Activated CD4-positive, alpha-beta T cell treated with anti-CD3 and anti-CD28 coated beads for 1 hour (primary cell): ENCODE measurements around the gene OR51T1.
"Not testable (repeated sequence)": the region's sequence is repeated elsewhere in the genome, so short reads cannot be mapped to it uniquely, and the experiment has no call there.

ENCODE experiments used
- DNase-seq: peaks from one replicate; pipeline ENCODE4 v3.0.0-alpha.2; 2020

Gene OR51T1, protein sequence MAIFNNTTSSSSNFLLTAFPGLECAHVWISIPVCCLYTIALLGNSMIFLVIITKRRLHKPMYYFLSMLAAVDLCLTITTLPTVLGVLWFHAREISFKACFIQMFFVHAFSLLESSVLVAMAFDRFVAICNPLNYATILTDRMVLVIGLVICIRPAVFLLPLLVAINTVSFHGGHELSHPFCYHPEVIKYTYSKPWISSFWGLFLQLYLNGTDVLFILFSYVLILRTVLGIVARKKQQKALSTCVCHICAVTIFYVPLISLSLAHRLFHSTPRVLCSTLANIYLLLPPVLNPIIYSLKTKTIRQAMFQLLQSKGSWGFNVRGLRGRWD

DNA sequence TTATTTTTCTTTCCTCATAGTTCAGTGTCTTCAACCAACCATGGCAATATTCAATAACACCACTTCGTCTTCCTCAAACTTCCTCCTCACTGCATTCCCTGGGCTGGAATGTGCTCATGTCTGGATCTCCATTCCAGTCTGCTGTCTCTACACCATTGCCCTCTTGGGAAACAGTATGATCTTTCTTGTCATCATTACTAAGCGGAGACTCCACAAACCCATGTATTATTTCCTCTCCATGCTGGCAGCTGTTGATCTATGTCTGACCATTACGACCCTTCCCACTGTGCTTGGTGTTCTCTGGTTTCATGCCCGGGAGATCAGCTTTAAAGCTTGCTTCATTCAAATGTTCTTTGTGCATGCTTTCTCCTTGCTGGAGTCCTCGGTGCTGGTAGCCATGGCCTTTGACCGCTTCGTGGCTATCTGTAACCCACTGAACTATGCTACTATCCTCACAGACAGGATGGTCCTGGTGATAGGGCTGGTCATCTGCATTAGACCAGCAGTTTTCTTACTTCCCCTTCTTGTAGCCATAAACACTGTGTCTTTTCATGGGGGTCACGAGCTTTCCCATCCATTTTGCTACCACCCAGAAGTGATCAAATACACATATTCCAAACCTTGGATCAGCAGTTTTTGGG, at the start of gene OR51T1:
Gene OR51T1, plus strand, starts transcription at position 41 of the 641 bp plus-strand sequence. Its CDS starts 0 bp downstream, at position 41.
- DNase-seq, result no peak

DNA sequence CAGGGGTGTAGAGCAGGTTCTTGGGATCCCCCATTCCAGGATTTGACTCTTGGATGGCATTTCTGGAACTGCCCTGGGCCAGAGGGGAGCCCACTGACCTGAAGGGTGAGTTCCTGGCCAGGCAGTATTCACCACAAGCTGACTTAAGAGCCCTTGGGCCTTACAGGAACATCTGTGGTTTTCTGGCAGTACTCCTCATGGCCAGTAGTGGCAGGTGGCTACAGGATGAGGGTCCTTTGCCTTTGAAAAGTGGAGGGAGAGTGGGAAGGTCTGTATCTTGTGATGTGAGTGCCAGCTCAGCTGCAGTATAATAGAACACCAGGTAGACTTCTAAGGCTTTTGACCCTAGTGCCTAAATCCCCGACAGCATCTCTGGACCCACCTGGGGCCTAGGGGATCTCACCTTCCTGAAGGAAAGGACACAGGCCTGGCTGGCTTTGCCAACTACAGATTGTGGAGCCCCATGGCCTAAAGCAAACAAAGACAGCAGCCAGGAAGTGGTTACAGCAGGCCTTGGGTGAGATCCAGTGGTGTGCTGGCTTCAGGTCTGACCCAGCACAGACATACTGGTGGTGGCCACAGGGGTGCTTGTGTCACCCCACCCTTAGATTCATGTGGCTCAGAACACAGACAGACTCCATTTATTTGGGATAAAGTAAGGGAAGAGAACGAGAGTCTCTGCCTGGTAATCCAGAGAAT, 41.7 kb upstream of the OR51T1 start:
- DNase-seq, result no peak

DNA sequence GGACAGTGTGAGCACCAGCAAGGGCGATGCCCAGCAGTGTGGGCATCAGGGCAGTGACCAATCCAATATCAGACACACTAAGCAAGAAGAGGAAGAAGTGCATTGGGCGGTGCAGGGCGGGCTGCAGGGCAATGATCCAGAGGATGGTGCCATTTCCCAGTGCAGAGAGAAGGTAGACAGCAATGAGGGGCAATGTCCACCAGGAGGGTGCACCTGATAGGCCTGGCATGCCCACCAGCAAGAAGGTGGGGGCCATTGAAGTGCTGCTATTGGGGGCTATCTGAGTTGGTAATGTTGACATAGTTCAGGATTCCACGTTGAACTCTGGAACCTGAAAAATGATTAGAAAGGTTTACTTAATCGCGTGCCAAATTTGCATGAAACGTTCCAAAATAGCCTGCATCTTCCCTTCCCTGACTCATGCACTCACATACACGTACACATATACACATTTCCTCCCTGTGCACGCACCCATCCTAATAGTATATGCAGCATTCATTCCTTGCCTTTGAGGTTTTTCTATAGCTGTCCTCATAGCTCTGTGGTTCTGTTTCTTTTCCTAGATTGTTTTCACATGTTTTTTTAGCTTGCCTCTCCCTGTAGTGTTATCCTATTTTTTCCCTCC, 32.7 kb upstream of the OR51T1 start, which contains the start of gene OR51S1:
Gene OR51S1, minus strand, starts transcription at position 301 of the 625 bp plus-strand sequence. Its CDS starts 0 bp downstream, at position 301.
- no peak for DNase-seq

DNA sequence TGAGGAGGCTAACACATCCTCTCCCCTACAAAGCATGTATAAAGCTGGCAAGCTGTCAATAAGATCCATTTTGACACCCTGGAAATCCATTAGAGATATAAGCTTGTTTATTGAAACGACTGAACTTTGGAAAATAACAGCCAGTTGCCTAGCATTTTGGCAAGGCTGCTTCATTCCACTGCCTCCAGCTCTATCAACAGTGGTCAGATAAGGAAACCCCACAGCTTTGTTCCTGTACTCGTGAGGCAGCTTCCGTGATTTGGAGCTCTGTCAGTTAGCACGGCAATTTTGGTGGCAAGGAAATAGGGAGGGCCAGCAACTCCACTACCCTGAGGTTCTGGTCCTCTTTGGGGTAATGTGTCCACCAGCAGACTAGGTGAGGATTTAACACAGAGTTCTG, 30.7 kb upstream of the OR51T1 start:
- DNase-seq, result no peak

DNA sequence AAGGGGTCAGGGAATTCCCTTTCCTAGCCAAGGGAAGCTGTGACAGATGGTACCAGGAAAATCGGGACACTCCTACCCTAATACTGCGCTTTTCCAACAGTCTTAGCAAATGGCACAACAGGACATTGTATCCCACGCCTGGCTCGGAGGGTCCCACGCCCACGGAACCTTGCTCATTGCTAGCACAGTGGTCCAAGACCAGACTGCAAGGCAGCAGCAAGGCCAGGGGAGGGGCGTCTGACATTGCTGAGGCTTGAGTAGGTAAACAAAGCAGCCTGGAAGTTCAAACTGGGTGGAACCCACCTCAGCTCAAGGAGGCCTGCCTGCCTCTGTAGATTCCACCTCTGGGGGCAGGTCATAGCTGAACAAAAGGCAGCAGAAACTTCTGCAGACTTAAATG, 27.4 kb upstream of the OR51T1 start:
- not testable (repeated sequence) for DNase-seq

DNA sequence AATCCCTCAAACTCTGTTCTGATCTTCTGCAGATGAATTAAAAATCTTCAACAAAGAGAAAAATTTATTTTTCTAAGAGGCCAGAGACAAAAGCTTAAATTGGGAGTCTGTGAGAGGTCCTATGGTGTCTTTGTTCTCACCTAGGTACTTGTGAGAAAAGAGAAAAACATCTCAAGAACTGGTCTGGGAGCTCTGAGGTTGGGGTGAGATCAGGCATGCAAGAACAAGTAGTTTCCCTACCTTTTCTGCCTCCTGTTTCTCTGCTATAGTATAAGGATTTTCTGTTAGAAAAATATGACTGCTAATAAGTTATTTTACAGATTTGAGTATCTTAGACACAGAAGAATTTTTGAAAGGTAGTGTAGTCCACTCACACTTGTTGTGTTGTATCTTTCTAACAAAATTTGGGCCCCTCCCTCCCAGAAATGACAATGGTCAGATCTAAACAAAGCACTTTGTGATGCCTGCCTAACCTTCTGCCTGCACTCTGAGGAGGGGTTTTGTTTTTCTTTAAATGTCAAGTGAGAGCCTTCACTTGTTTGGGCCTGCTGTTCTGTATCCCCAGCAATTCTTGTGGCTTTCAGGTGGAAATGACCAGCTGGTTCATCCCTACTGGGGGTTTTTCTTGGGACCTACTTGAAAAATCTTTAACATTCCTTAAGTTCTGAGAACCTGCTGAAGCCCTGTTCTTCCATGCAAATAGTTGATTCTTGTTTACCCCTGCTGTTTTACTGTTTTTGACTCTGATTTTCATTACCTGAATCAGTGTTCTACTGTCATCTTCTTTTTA, 19.1 kb upstream of the OR51T1 start:
- DNase-seq, result no peak

DNA sequence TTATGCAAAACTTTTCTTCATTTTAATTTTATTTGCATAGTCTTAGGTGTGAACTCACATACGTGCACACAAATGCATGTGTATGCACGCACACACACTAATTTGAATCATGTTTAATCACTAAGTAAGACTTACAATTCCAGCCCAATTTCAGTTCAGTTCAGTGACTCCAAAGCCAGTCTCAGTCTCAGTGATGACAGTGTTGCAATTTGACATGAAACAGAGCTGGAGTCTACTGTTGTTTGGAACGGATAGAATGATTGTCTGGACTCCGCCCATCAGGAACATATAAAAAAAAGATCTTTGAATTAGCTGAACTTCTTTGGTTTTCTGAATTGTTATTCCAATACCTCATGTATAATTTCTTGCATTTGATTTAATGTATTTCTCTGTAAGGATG, 17.8 kb upstream of the OR51T1 start:
- no peak for DNase-seq

DNA sequence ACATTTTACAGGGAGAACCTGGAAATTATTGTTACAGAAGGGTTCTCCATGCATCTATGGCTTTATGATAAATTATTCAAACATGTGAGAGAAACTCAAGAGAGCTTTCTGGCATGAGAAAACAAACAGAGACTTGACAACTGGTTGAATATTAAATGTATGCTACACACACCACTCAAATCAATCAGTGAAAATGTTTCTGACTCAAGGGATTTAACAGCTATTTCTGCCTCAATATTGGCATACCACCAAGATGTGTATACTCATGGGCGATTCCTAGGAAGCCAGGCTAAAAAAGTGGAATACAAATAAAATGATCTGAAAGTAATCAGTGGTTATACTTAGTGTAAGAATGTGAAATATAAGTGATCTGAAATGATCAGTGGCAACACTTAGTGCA, 15.8 kb upstream of the OR51T1 start:
- no peak for DNase-seq

DNA sequence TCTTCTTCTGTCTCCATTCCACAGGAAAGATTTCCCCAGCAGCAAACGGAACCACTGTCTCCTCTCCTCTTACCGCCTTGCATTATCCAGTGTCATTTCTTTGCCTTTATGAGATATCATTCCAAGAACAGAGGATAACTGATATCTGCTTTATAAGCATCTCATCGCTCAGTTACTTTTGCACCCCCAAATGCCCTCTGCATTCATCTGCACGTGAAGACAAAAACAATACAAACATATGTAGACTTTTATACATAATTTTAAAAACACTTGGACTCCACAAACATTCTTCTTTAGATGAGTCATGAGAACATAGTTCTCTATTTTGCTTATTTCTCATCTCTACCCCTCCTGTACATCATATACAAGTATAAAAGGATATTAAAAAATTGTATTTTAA, 512 bp upstream of the OR51T1 start:
- DNase-seq, result no peak

DNA sequence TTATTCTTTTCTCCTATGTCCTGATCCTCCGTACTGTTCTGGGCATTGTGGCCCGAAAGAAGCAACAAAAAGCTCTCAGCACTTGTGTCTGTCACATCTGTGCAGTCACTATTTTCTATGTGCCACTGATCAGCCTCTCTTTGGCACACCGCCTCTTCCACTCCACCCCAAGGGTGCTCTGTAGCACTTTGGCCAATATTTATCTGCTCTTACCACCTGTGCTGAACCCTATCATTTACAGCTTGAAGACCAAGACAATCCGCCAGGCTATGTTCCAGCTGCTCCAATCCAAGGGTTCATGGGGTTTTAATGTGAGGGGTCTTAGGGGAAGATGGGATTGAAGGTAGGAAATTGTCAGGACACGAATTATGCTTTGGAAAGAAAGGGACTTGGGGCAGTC, 843 bp downstream of the OR51T1 start:
- DNase-seq, result no peak

DNA sequence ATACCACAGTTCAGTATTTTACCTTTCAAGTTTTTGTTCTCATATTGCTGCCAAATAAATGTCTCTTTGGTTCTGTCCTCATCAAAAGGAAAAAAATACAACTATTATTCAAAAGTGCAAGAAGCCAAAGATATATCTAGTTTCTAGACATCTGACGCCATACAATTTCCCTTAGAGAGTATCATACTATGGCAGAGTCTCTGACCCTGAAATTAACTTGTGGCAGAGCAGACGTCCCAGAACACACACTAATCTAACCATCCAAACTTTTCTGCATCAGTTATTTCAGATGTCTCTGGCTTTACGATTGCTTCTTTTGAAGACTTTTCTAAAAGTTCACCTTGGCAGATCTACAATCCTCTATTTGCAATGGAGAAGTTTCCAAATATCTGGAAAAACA, 2.7 kb downstream of the OR51T1 start:
- no peak for DNase-seq

DNA sequence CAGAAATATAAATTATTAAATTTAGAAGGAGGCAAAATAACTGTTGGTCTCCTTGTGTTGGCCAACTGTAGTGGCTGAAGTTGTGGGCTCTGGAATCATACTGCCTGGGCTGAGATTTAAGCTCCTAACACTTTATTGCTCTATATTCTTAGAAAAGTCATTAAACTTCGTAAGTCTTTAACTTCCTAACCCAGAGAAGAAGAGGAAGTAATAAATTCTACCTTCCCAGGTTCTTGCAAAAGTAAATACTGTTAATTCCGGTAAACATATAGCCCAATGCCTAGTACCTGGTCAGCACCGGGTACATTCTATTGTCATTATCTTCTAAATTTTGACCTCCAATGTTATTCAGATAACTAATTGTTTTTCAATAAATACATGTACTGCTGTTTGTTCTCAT, 4.5 kb downstream of the OR51T1 start:
- no peak for DNase-seq

DNA sequence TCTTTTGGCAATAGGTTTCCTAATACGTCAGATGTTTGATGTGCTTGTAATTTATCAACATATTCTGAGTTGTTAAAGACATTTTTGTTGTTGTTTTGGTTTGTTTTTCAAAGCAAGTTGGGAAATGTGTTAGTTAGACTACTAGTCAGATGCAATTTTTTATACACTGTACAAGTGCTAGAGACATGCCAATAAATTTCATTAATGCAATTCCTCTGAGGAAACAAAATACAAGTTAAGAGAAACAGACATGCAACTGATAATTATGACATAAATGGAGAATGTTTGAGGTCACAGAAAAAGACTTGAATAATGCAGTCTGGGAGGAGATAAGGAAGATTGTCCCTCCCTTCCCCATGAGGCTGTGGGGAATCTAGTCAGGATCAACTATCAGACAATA, 5.9 kb downstream of the OR51T1 start:
- DNase-seq, result no peak

DNA sequence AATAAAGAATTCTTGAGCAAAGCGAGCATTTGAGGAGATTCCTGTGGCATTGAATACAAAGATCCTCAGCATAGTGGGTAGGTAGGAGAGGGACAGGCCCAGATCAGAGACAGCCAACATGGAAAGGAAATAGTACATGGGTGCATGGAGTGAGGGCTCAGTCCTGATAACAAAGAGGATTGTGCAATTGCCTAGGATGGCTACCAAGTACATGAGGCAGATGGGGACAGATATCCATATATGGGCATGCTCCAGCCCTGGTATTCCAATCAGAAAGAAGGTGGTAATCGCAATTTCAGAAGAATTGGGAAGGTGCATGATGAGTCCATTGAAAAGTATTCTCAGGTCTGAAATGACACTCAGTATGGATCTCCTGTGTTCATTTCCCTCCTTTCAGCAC, 8.6 kb downstream of the OR51T1 start:
- no peak for DNase-seq

DNA sequence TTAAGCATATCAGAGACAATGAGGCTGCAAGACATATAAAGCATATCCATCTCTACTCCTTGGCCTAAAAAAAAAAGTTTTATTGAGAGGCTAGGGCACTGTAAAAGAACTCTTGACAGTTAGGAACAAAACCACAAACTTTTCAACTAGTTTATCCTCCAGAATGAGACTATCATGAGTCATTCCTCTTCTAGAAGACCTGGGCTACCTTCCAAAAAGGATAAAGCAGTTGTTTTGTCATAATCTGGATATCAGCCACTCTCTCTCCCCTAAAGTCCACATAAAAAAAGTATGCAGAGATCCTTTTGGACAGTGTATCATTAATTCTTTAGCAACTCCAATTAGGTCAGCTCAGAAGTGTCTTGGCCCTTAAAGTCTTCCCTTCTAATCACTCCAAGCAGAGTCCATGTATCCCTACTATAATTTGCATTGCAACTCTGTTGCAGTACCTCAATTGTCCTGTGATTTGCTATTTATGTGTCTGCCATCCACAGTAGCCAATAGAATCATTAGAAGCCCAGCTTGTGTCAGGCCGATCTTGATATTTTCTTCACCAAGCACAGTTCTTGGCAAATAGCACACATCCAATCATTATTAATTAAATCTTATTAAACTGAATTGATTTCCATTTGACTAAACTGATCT, 10.4 kb downstream of the OR51T1 start:
- no peak for DNase-seq

DNA sequence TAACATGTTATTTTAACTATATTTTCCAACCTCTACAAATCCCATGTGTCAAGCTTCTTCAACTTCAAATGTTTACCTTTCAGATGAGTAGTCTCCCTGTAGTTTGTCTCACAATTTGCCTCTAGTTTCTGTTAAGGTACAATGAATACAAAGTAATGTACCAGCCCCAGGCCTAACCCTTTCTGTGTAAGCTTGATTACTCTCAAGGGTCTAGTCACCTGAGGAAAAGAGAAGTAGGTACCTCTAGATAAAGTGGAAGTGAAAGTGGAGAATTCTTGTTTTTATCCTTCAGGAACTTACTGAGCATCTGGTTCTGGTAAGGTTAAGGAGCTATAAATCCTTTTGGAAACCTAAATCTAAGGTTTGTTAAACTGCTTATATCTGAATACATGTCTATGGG, 21.8 kb downstream of the OR51T1 start, which contains the start of gene OR51A7:
Gene OR51A7, plus strand, starts transcription at position 300 of the 400 bp plus-strand sequence. CDS start 3,587 bp downstream, outside the sequence.
- no peak for DNase-seq

DNA sequence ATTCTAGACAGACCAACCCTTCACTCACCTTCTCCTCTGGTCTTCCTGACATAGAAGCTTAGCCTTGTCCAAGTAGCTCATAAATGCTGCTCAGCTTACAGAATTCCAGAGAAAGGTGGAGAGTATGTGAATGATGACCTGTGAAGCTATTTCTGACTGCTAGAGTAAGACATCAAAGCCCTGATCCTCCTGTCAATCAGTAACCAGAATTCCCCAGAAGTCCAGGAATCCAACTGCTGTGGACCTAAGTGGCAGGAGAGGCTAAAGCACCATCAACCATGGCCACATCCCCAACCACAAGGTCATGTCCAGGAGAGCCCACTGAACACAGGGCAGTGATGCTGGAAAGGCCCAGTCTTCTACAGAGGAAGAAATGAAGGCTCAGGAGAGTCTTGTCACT, 34.9 kb downstream of the OR51T1 start:
- no peak for DNase-seq

DNA sequence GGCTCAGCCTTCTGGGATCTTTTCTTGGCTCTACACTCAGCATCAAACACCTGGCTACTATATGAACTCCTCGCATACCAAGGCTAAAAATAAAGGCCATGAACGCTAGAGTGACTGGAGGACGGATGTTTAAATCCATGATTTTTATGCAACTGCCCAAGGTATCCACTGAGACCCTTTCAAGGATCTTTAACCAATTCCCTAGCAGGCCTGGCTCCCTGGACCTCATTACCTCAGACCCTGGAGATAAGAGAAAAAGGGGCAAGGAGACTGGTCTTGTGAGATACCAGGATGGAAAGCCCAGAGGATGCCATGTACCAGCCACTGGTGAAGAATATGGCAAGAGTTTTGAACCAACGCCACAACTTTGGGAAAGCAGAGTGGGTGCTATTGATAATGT, 37.5 kb downstream of the OR51T1 start, which contains the start of gene OR51G2:
Gene OR51G2, minus strand, starts transcription at position 101 of the 400 bp plus-strand sequence. CDS start 3,687 bp downstream, outside the sequence.
- no peak for DNase-seq

DNA sequence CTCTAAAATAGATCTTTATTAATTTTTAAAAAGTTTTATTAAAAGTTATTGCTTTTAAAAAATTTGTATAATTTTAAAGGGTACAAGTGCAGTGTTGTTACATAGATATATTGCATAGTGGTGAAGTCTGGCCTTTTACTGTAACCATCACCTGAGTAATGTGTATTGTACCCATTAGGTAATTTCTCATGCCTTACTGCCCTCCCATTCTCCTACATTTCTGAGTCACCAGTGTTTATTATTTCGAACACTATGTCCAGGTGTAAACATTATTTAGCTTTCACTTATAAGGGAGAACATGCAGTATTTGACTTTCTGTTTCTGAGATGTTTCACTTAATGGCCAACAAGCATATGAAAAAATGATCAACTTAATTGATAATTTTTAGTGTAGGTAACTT, 40.1 kb downstream of the OR51T1 start:
- DNase-seq, result no peak

DNA sequence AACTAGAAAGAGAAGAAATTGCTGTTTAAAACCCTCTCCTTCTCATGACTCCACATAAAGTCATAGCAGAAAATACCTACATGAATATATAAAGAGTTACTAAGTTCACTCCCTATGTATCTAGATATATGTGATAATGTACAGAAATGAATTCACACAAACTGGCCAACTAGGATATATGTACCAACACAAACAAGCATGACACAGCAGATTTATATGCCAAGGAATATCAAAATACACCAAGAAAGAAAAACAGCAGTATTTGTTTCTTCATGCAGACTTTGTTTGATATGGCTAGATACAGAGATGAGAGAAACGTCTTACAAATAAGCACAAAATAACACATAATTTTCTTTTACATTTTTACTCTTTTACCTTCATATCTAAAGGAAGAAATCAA, 40.6 kb downstream of the OR51T1 start:
- no peak for DNase-seq

DNA sequence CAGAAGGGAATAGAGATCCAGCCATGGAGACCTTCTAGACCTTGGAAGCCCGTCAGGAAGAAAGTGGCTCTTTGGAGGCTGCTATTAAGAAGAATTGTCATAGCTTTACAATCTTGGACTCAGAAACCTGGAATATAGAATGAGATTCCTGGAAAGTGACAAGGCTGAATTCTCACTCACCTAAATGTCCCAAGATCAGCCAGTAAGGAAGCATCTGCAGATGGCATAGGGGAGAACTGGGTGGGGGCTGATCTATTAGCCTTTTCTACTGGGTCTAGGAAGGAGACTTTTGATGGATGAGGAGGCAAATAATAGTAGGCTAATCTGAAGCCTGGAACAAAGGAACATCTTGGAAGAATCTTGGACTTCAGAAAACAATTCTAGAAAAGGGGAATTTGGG, 42.5 kb downstream of the OR51T1 start, which contains the start of gene OR51G1:
Gene OR51G1, minus strand, starts transcription at position 101 of the 400 bp plus-strand sequence. Its CDS starts 0 bp downstream, at position 101.
- DNase-seq, result no peak

DNA sequence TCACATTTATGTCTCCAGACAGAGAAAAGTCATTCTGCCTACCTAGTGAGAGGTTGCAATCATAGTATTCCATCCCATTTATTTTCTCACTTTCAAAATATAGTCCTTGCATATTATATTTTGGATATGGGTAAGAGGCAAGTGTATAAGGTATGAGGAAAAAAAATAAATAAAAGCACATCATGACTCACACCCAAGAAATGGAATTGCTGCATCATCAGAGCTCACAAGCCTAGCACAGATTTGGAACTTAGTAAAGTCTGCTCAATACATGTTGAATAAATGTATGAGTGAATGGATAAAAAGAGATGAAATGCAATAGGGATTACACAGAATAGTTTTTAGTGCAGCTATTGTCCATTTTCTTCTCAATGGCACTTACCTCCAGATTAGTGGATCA, 44.9 kb downstream of the OR51T1 start:
- DNase-seq, result no peak
